Erythroblast (primary cell): ENCODE results near the gene NUDT19.
"Not testable (repeated sequence)": the region's sequence is repeated elsewhere in the genome, so short reads cannot be mapped to it uniquely, and the experiment has no call there.

Source experiments
- GATA1 ChIP-seq: IDR thresholded peaks from 2 replicates; pipeline ENCODE4 v1.6.1; 2011; ENCODE audit warnings: low read depth, mild to moderate bottlenecking, control low read depth, low read length, moderate library complexity
- POLR2A ChIP-seq: IDR thresholded peaks from 2 replicates; pipeline ENCODE4 v1.6.1; 2011; ENCODE audit warnings: mild to moderate bottlenecking, low read length

- TF ChIP-seq POLR2A, GATA1: not testable (repeated sequence)
Observed at GRCh38 chr19:32704006-32704405, 12.4 kb downstream of the NUDT19 start.
